Neuronal stem cell (in vitro differentiated cells): Measurements from ENCODE around the gene GRM2.

Experiments
- DNase-seq: peaks from one replicate; pipeline ENCODE4 v3.0.0-alpha.2; 2013; ENCODE audit warnings: low spot score
- H2AFZ ChIP-seq: one replicate; pipeline ENCODE4 v1.6.1; 2013; ENCODE audit warnings: mild to moderate bottlenecking, low read length, inconsistent platforms
- H2AK5ac ChIP-seq: 2 replicates; pipeline ENCODE4 v1.6.1; 2013; ENCODE audit warnings: low read depth, mild to moderate bottlenecking, inconsistent platforms, low read length, moderate library complexity, mixed read lengths
- H2BK120ac ChIP-seq: 2 replicates; pipeline ENCODE4 v1.6.1; 2013; ENCODE audit warnings: low read depth, mild to moderate bottlenecking, inconsistent platforms, low read length, moderate library complexity, mixed read lengths
- H2BK12ac ChIP-seq: one replicate; pipeline ENCODE4 v1.6.1; 2013; ENCODE audit warnings: low read length, inconsistent platforms
- H2BK15ac ChIP-seq: 2 replicates; pipeline ENCODE4 v1.6.1; 2013; ENCODE audit warnings: mild to moderate bottlenecking, low read length, inconsistent platforms, mixed read lengths
- H2BK5ac ChIP-seq: one replicate; pipeline ENCODE4 v1.6.1; 2013; ENCODE audit warnings: inconsistent platforms, mild to moderate bottlenecking, low read length, moderate library complexity
- H3K14ac ChIP-seq: one replicate; pipeline ENCODE4 v1.6.1; 2013; ENCODE audit warnings: low read length, inconsistent platforms
- H3K18ac ChIP-seq: 2 replicates; pipeline ENCODE4 v1.6.1; 2013; ENCODE audit warnings: low read length, inconsistent platforms
- H3K23ac ChIP-seq: 2 replicates; pipeline ENCODE4 v1.6.1; 2013; ENCODE audit warnings: low read depth, mild to moderate bottlenecking, mixed read lengths, low read length, inconsistent platforms; ENCODE audit not compliant: poor library complexity
- H3K27ac ChIP-seq: replicated peaks from 3 replicates; pipeline ENCODE4 v1.5.1; 2013; ENCODE audit warnings: low read length, inconsistent platforms
- H3K27me3 ChIP-seq, 3 experiments: 2 replicates each; pipeline ENCODE4 v1.6.1; 2013; ENCODE audit warnings: low read length in 3 of 3, mild to moderate bottlenecking in 2 of 3, inconsistent platforms in 1 of 3, low read depth in 1 of 3, mixed read lengths in 1 of 3, moderate library complexity in 1 of 3; ENCODE audit not compliant: control insufficient read depth in 3 of 3, insufficient read depth in 3 of 3
- H3K36me3 ChIP-seq, 2 donors: replicated peaks in 1 of 2; 2 replicates each; pipeline ENCODE4 v1.6.1; 2013; ENCODE audit warnings: low read length in 2 of 2; ENCODE audit not compliant: control insufficient read depth in 2 of 2, insufficient read depth in 2 of 2
- H3K4ac ChIP-seq: 2 replicates; pipeline ENCODE4 v1.6.1; 2013; ENCODE audit warnings: inconsistent platforms, mild to moderate bottlenecking, low read length, moderate library complexity
- H3K4me1 ChIP-seq, 2 donors: 1 replicate in 1 of 2; 2 replicates in 1 of 2; pipeline ENCODE4 v1.6.1; 2013; ENCODE audit warnings: low read length in 2 of 2, low read depth in 1 of 2; ENCODE audit not compliant: control insufficient read depth in 2 of 2, insufficient read depth in 1 of 2
- H3K4me2 ChIP-seq: one replicate; pipeline ENCODE4 v1.6.1; 2013; ENCODE audit warnings: mild to moderate bottlenecking, low read length, inconsistent platforms; ENCODE audit not compliant: insufficient read depth, poor library complexity, severe bottlenecking
- H3K4me3 ChIP-seq, 2 donors: 2 replicates each; pipeline ENCODE4 v1.5.1; 2013; ENCODE audit warnings: low read length in 2 of 2, mild to moderate bottlenecking in 2 of 2, inconsistent platforms in 1 of 2, moderate library complexity in 1 of 2
- H3K79me1 ChIP-seq: one replicate; pipeline ENCODE4 v1.6.1; 2013; ENCODE audit warnings: low read depth, mild to moderate bottlenecking, inconsistent platforms, low read length, moderate library complexity
- H3K9ac ChIP-seq: one replicate; pipeline ENCODE4 v1.6.1; 2013; ENCODE audit warnings: mild to moderate bottlenecking, low read depth, low read length, inconsistent platforms; ENCODE audit not compliant: poor library complexity
- H3K9me3 ChIP-seq, 2 donors: replicated peaks in 1 of 2; 2 replicates each; pipeline versions ENCODE3 to v1.6.1; 2013; ENCODE audit warnings: low read length in 2 of 2, mild to moderate bottlenecking in 2 of 2, inconsistent platforms in 1 of 2, low read depth in 1 of 2, mixed read lengths in 1 of 2, moderate library complexity in 1 of 2; ENCODE audit not compliant: control insufficient read depth in 2 of 2, insufficient read depth in 1 of 2
- H4K8ac ChIP-seq: one replicate; pipeline ENCODE4 v1.6.1; 2013; ENCODE audit warnings: low read depth, mild to moderate bottlenecking, inconsistent platforms, low read length, moderate library complexity
- H4K91ac ChIP-seq: one replicate; pipeline ENCODE4 v1.6.1; 2013; ENCODE audit warnings: low read length, low read depth, mild to moderate bottlenecking, inconsistent platforms; ENCODE audit not compliant: poor library complexity
- WGBS, 2 donors: extraction: QIAGEN DNeasy Blood & Tissue Kit; methylation state at CpG; one replicate each; pipeline ENCODE4 v1.1.7; 2013; ENCODE audit warnings: missing lambda C conversion rate in 2 of 2, mixed read lengths in 1 of 2; ENCODE audit not compliant: insufficient read length in 2 of 2, insufficient replicate concordance in 1 of 2; ENCODE audit errors: extremely low coverage in 2 of 2; 5-methylcytosine and 5-hydroxymethylcytosine counted together

GRM2 gene

DNA sequence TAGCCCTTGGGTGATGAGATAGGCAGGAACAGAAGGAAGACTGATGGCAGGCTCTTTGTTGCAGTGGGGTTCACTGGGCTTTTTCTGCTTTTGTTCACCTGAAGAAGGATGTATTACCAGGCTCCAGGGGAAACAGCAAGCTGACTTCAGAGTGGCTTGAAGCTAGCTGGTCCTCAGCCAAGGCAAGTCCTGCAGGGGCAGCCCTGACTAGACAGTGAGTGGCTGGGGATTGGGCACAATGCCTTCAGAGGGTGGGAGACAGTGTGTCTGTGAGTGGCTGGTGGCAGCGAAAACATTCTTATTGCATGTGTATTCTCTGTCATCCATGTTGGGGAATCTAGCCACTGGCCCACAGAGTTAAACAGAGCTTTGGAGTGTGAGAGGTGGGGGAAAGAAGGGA is 38.1 kb upstream of the GRM2 start:
- peaks cover 2 to 25% of the 10 kb centered on the region in 2 donors for H3K36me3 ChIP-seq
- no peak overlapping the region for H4K8ac ChIP-seq
- no peak overlapping the region for H3K18ac ChIP-seq
- peaks cover 6 to 21% of the 10 kb centered on the region in 2 donors for H3K4me1 ChIP-seq
- no peak overlapping the region for H2BK5ac ChIP-seq
- no peak overlapping the region for H3K14ac ChIP-seq
- H3K9me3 ChIP-seq = no peaks in the 10 kb centered on the region
- no peak for DNase-seq
- H3K4me2 ChIP-seq = no peak overlapping the region
- no peak overlapping the region for H3K27ac ChIP-seq
- no peak overlapping the region for H2BK15ac ChIP-seq
- no peak overlapping the region for H2BK12ac ChIP-seq
- peaks cover 0 to 26% (median 0%) of the 10 kb centered on the region in 3 experiments for H3K27me3 ChIP-seq
- H2AK5ac ChIP-seq = no peak overlapping the region
- peak overlapping the region; percentile 56 for H3K9ac ChIP-seq
- H3K4ac ChIP-seq = no peak overlapping the region
- H3K4me3 ChIP-seq = no peak overlapping the region
- H4K91ac ChIP-seq = no peak overlapping the region
- no peak overlapping the region for H2AFZ ChIP-seq
- H3K23ac ChIP-seq = no peak overlapping the region
- no peak overlapping the region for H2BK120ac ChIP-seq
- WGBS, 2 donors = no CpG with 5 or more reads among the region's 1 CpG
- peaks cover 7% of the 10 kb centered on the region for H3K79me1 ChIP-seq

DNA sequence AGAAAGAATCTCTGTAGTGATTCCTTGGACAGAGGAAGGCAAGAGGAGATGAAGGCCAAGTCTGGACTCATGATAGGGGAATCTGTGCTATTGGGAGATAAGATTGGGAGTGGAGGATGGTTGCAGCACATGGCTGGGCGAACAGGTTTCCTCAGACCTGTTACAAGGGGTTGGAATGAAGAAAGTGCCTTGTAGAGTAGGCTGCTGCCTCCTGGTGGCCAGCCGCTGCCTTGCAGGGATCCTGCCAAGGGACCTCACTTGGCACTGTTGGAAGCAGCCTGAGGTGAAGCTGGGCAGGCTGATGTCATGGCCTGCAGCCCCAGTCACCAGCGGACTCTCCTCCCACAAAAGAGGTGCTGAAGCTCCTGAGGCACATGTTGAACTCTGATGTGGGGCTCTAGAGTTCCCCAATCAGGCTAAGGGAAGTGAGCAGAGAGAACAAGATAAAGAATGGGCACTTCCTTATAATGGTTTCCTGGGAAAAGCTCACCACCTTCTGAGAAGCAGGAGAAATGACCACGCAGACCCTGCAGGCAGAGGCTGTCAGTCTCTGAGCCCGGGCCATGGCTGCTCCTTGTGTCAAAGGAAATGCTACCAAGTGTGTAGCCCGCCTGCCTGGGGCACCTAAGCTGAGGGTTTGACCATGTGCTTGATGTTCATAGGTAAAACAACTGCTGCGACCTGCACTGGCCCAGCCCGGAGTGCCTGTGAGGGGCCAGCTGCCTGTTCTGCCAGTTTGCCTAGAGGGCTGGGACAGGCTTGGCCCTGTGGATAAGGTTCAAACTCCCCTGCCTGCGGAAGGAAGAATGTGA is 37.4 kb upstream of the GRM2 start:
- Histone ChIP-seq H2AFZ (no peak overlapping the region), H3K36me3 (peaks cover 0 to 18% of the 10 kb centered on the region in 2 donors), H3K9me3 (no peaks in the 10 kb centered on the region), H3K4me1 (peaks cover 6 to 22% of the 10 kb centered on the region in 2 donors), H2BK5ac (no peak overlapping the region), H3K18ac (no peak overlapping the region), H4K91ac (no peak overlapping the region), H2AK5ac (no peak overlapping the region), H3K14ac (no peak overlapping the region), H2BK15ac (no peak overlapping the region), H3K79me1 (peaks cover 7% of the 10 kb centered on the region), H3K4ac (no peak overlapping the region), H2BK120ac (no peak overlapping the region), H3K4me3 (no peak overlapping the region), H3K27ac (no peak overlapping the region), H3K9ac (no peak overlapping the region), H3K23ac (no peak overlapping the region), H3K27me3 (peaks cover 0 to 26% (median 0%) of the 10 kb centered on the region in 3 experiments), H2BK12ac (no peak overlapping the region), H4K8ac (no peak overlapping the region), H3K4me2 (no peak overlapping the region)
- DNase-seq = peak; percentile 67
- WGBS, 2 donors = no CpG with 5 or more reads among the region's 9 CpGs

DNA sequence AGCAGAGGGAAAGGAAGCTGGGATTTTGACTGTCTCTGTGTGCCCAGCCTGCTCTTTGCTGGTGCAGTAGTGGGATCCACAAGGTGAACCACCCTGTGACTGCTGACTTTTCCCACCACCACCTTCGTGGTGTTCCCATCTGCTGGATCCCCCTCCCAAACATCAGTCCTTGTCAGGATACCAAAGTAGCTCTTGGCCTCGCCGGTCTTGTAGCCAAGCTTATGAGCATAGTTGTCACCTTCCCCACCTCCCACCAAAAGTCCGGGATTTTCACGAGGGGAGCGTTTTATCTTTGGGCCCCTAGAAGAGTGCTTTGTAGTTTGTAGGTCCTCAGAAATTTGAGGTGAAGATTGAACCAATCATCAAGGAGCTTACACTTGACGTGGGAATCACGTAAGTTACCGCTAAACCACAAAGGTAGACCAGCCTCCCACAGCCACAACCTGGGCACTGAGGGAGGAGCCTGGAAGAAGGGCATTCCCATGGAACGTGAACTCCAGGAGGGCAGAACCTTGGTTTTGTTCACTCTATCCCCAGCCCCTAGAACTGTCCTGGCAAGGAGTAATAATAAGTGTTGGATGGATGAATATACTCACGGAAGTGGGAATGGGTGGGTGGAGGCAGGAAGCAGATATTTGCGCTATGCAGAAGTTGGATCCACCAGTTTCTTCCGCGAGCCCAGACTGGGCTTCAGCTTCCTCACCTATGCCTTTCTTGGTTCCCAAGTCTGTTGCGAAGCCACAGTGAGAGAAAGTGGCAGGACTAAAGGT is 36.6 kb upstream of the GRM2 start:
- Histone ChIP-seq H3K27me3 (peaks cover 0 to 26% (median 0%) of the 10 kb centered on the region in 3 experiments), H3K27ac (no peak overlapping the region), H3K9me3 (no peaks in the 10 kb centered on the region), H3K4me1 (peaks cover 6 to 22% of the 10 kb centered on the region in 2 donors), H2BK15ac (no peak overlapping the region), H3K18ac (no peak overlapping the region), H3K4ac (no peak overlapping the region), H2BK120ac (no peak overlapping the region), H3K4me2 (peak overlapping the region; percentile 92), H2AK5ac (no peak overlapping the region), H3K79me1 (peaks cover 7% of the 10 kb centered on the region), H2AFZ (no peak overlapping the region), H3K14ac (no peak overlapping the region), H4K8ac (no peak overlapping the region), H3K4me3 (peak overlapping the region; percentile 76 to 88), H3K9ac (no peak overlapping the region), H3K23ac (no peak overlapping the region), H3K36me3 (peaks cover 0 to 19% of the 10 kb centered on the region in 2 donors), H2BK12ac (no peak overlapping the region), H4K91ac (no peak overlapping the region), H2BK5ac (no peak overlapping the region)
- no peak for DNase-seq
- WGBS, 2 donors = no CpG with 5 or more reads among the region's 15 CpGs
